Measurements from ENCODE around the gene VPS37B. TPM values are rescaled to one million over a fixed set of nuclear protein-coding genes. Genes with fewer than 3 reads are reported as not detected.

The VPS37B gene
- total and polyA plus RNA-seq, 2 experiments from 2014 or later = 23.5 to 35.3 TPM

GRCh38 chr12:122825773-122826724 lies 69.9 kb downstream of the VPS37B start:
- TF ChIP-seq EZH2phosphoT487 (IDR thresholded peaks at IDR 0.05; ENCODE audit: low read depth, severe bottlenecking, unreplicated experiment) = no peak
- no peaks in the 10 kb centered on the region for H3K9me2 ChIP-seq (replicated peaks; ENCODE audit: insufficient read depth)
- peak; percentile 54 for DNase-seq (ENCODE audit: low spot score)
- no peaks in the 10 kb centered on the region for H3K79me2 ChIP-seq
- no peaks in the 10 kb centered on the region for H4K20me1 ChIP-seq (ENCODE audit: insufficient read depth, poor library complexity, severe bottlenecking)
- peak overlapping the region; percentile 38 for H3K4me3 ChIP-seq
- H3K9me3 ChIP-seq (ENCODE audit: low read depth) = no peaks in the 10 kb centered on the region
- H3K4me2 ChIP-seq = peak overlapping the region; percentile 81
- H3K4me1 ChIP-seq (ENCODE audit: insufficient read depth) = no peaks in the 10 kb centered on the region
- H3K27me3 ChIP-seq = no peaks in the 10 kb centered on the region
- WGBS (ENCODE audit: low lambda C conversion rate, missing lambda C conversion rate) = 22% methylated on average over 22 of the region's 22 CpGs
- H2AFZ ChIP-seq = peak overlapping the region; percentile 46
- peak overlapping the region; percentile 2 for H3K27ac ChIP-seq
- no peaks in the 10 kb centered on the region for H3K36me3 ChIP-seq (replicated peaks; ENCODE audit: insufficient read depth, low read depth)

GRCh38 chr12:122823429-122823828 lies 72.5 kb downstream of the VPS37B start:
- no peak for TF ChIP-seq CTCF (IDR thresholded peaks at IDR 0.05; ENCODE audit: poor library complexity)
- no peak for TF ChIP-seq EZH2phosphoT487 (IDR thresholded peaks at IDR 0.05; ENCODE audit: low read depth, severe bottlenecking, unreplicated experiment)
- no peak for TF ChIP-seq EZH2 (IDR thresholded peaks at IDR 0.05; ENCODE audit: borderline replicate concordance)
- no peaks in the 10 kb centered on the region for H3K79me2 ChIP-seq
- no peak overlapping the region for H2AFZ ChIP-seq
- no peaks in the 10 kb centered on the region for H3K27me3 ChIP-seq
- H3K4me1 ChIP-seq (ENCODE audit: insufficient read depth) = no peaks in the 10 kb centered on the region
- H4K20me1 ChIP-seq (ENCODE audit: insufficient read depth, poor library complexity, severe bottlenecking) = no peaks in the 10 kb centered on the region
- no peaks in the 10 kb centered on the region for H3K9me3 ChIP-seq (ENCODE audit: low read depth)
- H3K9me2 ChIP-seq (replicated peaks; ENCODE audit: insufficient read depth) = no peaks in the 10 kb centered on the region
- H3K36me3 ChIP-seq (replicated peaks; ENCODE audit: insufficient read depth, low read depth) = no peaks in the 10 kb centered on the region
- no peak overlapping the region for H3K4me2 ChIP-seq
- no peak for DNase-seq (ENCODE audit: low spot score)
- no peak overlapping the region for H3K4me3 ChIP-seq
- WGBS (ENCODE audit: low lambda C conversion rate, missing lambda C conversion rate) = 76% methylated on average over 11 of the region's 11 CpGs
- H3K27ac ChIP-seq = no peak overlapping the region

- 86% methylated on average over 7 of the region's 7 CpGs for WGBS (ENCODE audit: low lambda C conversion rate, missing lambda C conversion rate)
- H3K4me1 ChIP-seq (ENCODE audit: insufficient read depth) = no peaks in the 10 kb centered on the region
- H2AFZ ChIP-seq = no peak overlapping the region
- no peak overlapping the region for H3K4me2 ChIP-seq
- no peaks in the 10 kb centered on the region for H3K36me3 ChIP-seq (replicated peaks; ENCODE audit: insufficient read depth, low read depth)
- no peaks in the 10 kb centered on the region for H3K9me3 ChIP-seq (ENCODE audit: low read depth)
- no peak for DNase-seq (ENCODE audit: low spot score)
- no peak overlapping the region for H3K27ac ChIP-seq
- no peak overlapping the region for H3K4me3 ChIP-seq
- H3K9me2 ChIP-seq (replicated peaks; ENCODE audit: insufficient read depth) = no peaks in the 10 kb centered on the region
- no peaks in the 10 kb centered on the region for H3K27me3 ChIP-seq
- no peaks in the 10 kb centered on the region for H4K20me1 ChIP-seq (ENCODE audit: insufficient read depth, poor library complexity, severe bottlenecking)
- no peaks in the 10 kb centered on the region for H3K79me2 ChIP-seq
- TF ChIP-seq EZH2phosphoT487 (IDR thresholded peaks at IDR 0.05; ENCODE audit: low read depth, severe bottlenecking, unreplicated experiment) (no peak), EZH2 (IDR thresholded peaks at IDR 0.05; ENCODE audit: borderline replicate concordance) (no peak), CTCF (IDR thresholded peaks at IDR 0.05; ENCODE audit: poor library complexity) (no peak)
These were observed 75.1 kb downstream of the VPS37B start for GRCh38 chr12:122820838-122821271.

- Histone ChIP-seq H2AFZ (no peak overlapping the region), H3K27me3 (no peaks in the 10 kb centered on the region), H3K9me3 (ENCODE audit: low read depth) (no peaks in the 10 kb centered on the region), H3K27ac (no peak overlapping the region), H3K4me1 (ENCODE audit: insufficient read depth) (no peaks in the 10 kb centered on the region), H3K36me3 (replicated peaks; ENCODE audit: insufficient read depth, low read depth) (no peaks in the 10 kb centered on the region), H4K20me1 (ENCODE audit: insufficient read depth, poor library complexity, severe bottlenecking) (no peaks in the 10 kb centered on the region), H3K9me2 (replicated peaks; ENCODE audit: insufficient read depth) (no peaks in the 10 kb centered on the region), H3K79me2 (no peaks in the 10 kb centered on the region), H3K4me2 (no peak overlapping the region), H3K4me3 (no peak overlapping the region)
- TF ChIP-seq EZH2phosphoT487 (IDR thresholded peaks at IDR 0.05; ENCODE audit: low read depth, severe bottlenecking, unreplicated experiment) (no peak), CTCF (IDR thresholded peaks at IDR 0.05; ENCODE audit: poor library complexity) (no peak), EZH2 (IDR thresholded peaks at IDR 0.05; ENCODE audit: borderline replicate concordance) (no peak)
- WGBS (ENCODE audit: low lambda C conversion rate, missing lambda C conversion rate) = 93% methylated on average over 8 of the region's 8 CpGs
- DNase-seq (ENCODE audit: low spot score) = no peak
These were observed 75.8 kb downstream of the VPS37B start for GRCh38 chr12:122820138-122820537.

All from hepatocyte (in vitro differentiated cells).